SU-DHL-6 (cell line): Measurements from ENCODE around the gene RASAL1.

Experiments used
- CTCF ChIP-seq: fragments of 200-600 bp; sonication (generic); IDR thresholded peaks from one replicate; pipeline ENCODE4 v1.5.1; 2017; ENCODE audit warnings: antibody characterized with exemption, mild to moderate bottlenecking, low read length, moderate library complexity; ENCODE audit not compliant: insufficient read depth, poor library complexity, severe bottlenecking
- EZH2phosphoT487 ChIP-seq: fragments of 200-600 bp; sonication (generic), shearing (Covaris generic); conservative IDR thresholded peaks from 2 replicates; pipeline ENCODE4 v1.6.1; 2018; ENCODE audit warnings: mild to moderate bottlenecking, antibody characterized with exemption, low read length, moderate library complexity, mixed read lengths

- TF ChIP-seq CTCF (no peak), EZH2phosphoT487 (no peak)
Observed at GRCh38 chr12:113075137-113075683, 60.4 kb downstream of the RASAL1 start.
